HepG2 (cell line): Measurements from ENCODE around the gene ZNF425. TPM values are rescaled to one million over a fixed set of nuclear protein-coding genes. Genes with fewer than 3 reads are reported as not detected.
A peak's percentile ranks its signal among the peaks of the same experiment; 100 is the strongest.

Experiments
- CAMTA2 ChIP-seq: sonication (generic); formaldehyde crosslinking; IDR thresholded peaks from 2 replicates; pipeline ENCODE4 v1.4.0; 2020; ENCODE audit warnings: mild to moderate bottlenecking, missing genetic modification reagents, borderline replicate concordance
- HMG20B ChIP-seq: conservative IDR thresholded peaks from 2 replicates; pipeline ENCODE4 v1.6.1; 2016; ENCODE audit warnings: missing genetic modification reagents, missing compliant biosample characterization
- SNAI1 ChIP-seq: sonication (generic); formaldehyde crosslinking; IDR thresholded peaks from 2 replicates; pipeline ENCODE4 v1.5.0; 2020; ENCODE audit warnings: mild to moderate bottlenecking, missing genetic modification reagents, borderline replicate concordance
- SRY ChIP-seq: sonication (generic); formaldehyde crosslinking; IDR thresholded peaks from 2 replicates; pipeline ENCODE4 v1.8.0; 2022; ENCODE audit warnings: mild to moderate bottlenecking, missing genetic modification reagents
- TFAP4 ChIP-seq: sonication (generic); IDR thresholded peaks from 2 replicates; pipeline ENCODE4 v1.6.1; 2016; ENCODE audit warnings: low read depth, borderline replicate concordance
- TGIF2 ChIP-seq: IDR thresholded peaks from 2 replicates; pipeline ENCODE4 v1.6.1; 2016; ENCODE audit warnings: control low read depth, missing compliant biosample characterization
- THAP8 ChIP-seq: sonication (generic); formaldehyde crosslinking; IDR thresholded peaks from 2 replicates; pipeline ENCODE4 v1.5.1; 2020; ENCODE audit warnings: missing genetic modification reagents, mild to moderate bottlenecking, borderline replicate concordance
- ZBTB21 ChIP-seq: sonication (generic); formaldehyde crosslinking; IDR thresholded peaks from 2 replicates; pipeline ENCODE4 v1.4.0; 2020; ENCODE audit warnings: missing genetic modification reagents
- ZBTB46 ChIP-seq: sonication (generic); formaldehyde crosslinking; IDR thresholded peaks from 2 replicates; pipeline ENCODE4 v1.4.0; 2020; ENCODE audit warnings: mild to moderate bottlenecking, missing genetic modification reagents, borderline replicate concordance
- ZHX1 ChIP-seq: sonication (generic); formaldehyde crosslinking; IDR thresholded peaks from 2 replicates; pipeline ENCODE4 v1.8.1; 2022; ENCODE audit warnings: low read depth, mild to moderate bottlenecking, missing genetic modification reagents
- ZNF496 ChIP-seq: sonication (generic); formaldehyde crosslinking; IDR thresholded peaks from 2 replicates; pipeline ENCODE4 v1.8.1; 2023; ENCODE audit warnings: mild to moderate bottlenecking, moderate library complexity, missing genetic modification reagents; ENCODE audit not compliant: insufficient replicate concordance
- ZNF512B ChIP-seq: sonication (generic); formaldehyde crosslinking; IDR thresholded peaks from 2 replicates; pipeline ENCODE4 v1.5.1; 2020; ENCODE audit warnings: missing genetic modification reagents, mild to moderate bottlenecking, borderline replicate concordance
- ZNF564 ChIP-seq: sonication (generic); formaldehyde crosslinking; IDR thresholded peaks from 2 replicates; pipeline ENCODE4 v1.8.1; 2023; ENCODE audit warnings: mild to moderate bottlenecking, missing genetic modification reagents
- ZNF598 ChIP-seq: sonication (generic); formaldehyde crosslinking; IDR thresholded peaks from 2 replicates; pipeline ENCODE4 v1.5.1; 2020; ENCODE audit warnings: mild to moderate bottlenecking, missing genetic modification reagents, borderline replicate concordance
- ZNF691 ChIP-seq: sonication (generic); formaldehyde crosslinking; IDR thresholded peaks from 2 replicates; pipeline ENCODE4 v1.4.0; 2020; ENCODE audit warnings: missing genetic modification reagents, low read depth, mild to moderate bottlenecking, borderline replicate concordance
- polyA plus RNA-seq, 8 experiments: library from polyadenylated mRNA; depleted of rRNA in 3 of 8; stranded (reverse) in 7 of 8; unstranded in 1 of 8; fragments of >200 nt; fragmentation: Illumina TruSeq in 4 of 8; extraction: Trizol in 4 of 8; gene quantifications; 2 replicates each; pipeline versions ENCODE4 v1.2.1 to v1.2.3, GENCODE V29; 2011 to 2016; ENCODE audit warnings: low read depth in 4 of 8, missing spikeins in 1 of 8, mixed read lengths in 1 of 8; ENCODE audit not compliant: insufficient read depth in 1 of 8
- total RNA-seq, 5 experiments: library from RNA; depleted of rRNA; stranded (reverse); fragments of >200 nt; fragmentation: Illumina TruSeq; extraction: Trizol; gene quantifications; 2 replicates each; pipeline ENCODE4 v1.2.3, GENCODE V29; 2016; ENCODE audit warnings: low read depth in 1 of 5

Gene ZNF425
- total and polyA plus RNA-seq, 2 of the 13 experiments (the other 11 are each of a cell fraction or from before 2014, with no cell fraction given) = 0.51 to 1.1 TPM

- 0 out of 2 replicates have a peak, but pooled peaks have one; percentile 25 for TF ChIP-seq ZNF564 (CRISPR knock-in tag)
- TF ChIP-seq HMG20B (CRISPR knock-in tag) = no peak
- no peak for TF ChIP-seq ZNF496
- no peak for TF ChIP-seq ZNF512B (CRISPR knock-in tag)
- TF ChIP-seq TFAP4 = no peak
- peak; percentile 76; the same call in 1 of the 2 replicates for TF ChIP-seq TGIF2 (CRISPR knock-in tag)
- TF ChIP-seq ZNF598 (CRISPR knock-in tag) = peak; percentile 84; the same call in 1 of the 2 replicates
- TF ChIP-seq THAP8 = no peak
- peak; percentile 80; the same call in 1 of the 2 replicates for TF ChIP-seq SRY (CRISPR knock-in tag)
- TF ChIP-seq ZNF691 (CRISPR knock-in tag) = peak; percentile 49; the same call in 1 of the 2 replicates
- TF ChIP-seq CAMTA2 (CRISPR knock-in tag) = no peak
- TF ChIP-seq ZBTB46 (CRISPR knock-in tag) = no peak
- TF ChIP-seq SNAI1 (CRISPR knock-in tag) = peak; percentile 68; the same call in 1 of the 2 replicates
- no peak for TF ChIP-seq ZBTB21 (CRISPR knock-in tag)
- 0 out of 2 replicates have a peak, but pooled peaks have one; percentile 67 for TF ChIP-seq ZHX1 (CRISPR knock-in tag)
Observed at GRCh38 chr7:149090397-149091195, 35.5 kb downstream of the ZNF425 start, which contains the start of gene ZNF786 (continued).
